ENCODE measurements around the gene PTPN14.
A peak's percentile ranks its signal among the peaks of the same experiment; 100 is the strongest.

The PTPN14 gene

GRCh38 chr1:214586621-214587020 is 35.2 kb upstream of the PTPN14 start:
- no peak for DNase-seq (ENCODE audit: extremely low spot score)
- ChIA-PET CTCF (interaction anchor here (0.7 to 9.6 kb wide), 5 partner anchors 198 to 372 kb away, joined by 3 to 95 read pairs (median 5); no protein-coding TSS in a partner anchor), POLR2A (no interaction called here)
- TF ChIP-seq NFRKB (IDR thresholded peaks at IDR 0.05) (no peak), FOXA1 (IDR thresholded peaks at IDR 0.05) (no peak), SUZ12 (IDR thresholded peaks at IDR 0.05) (no peak), HDGF (IDR thresholded peaks at IDR 0.05; ENCODE audit: borderline replicate concordance) (no peak), LEF1 (IDR thresholded peaks at IDR 0.05; ENCODE audit: borderline replicate concordance) (no peak), PKNOX1 (IDR thresholded peaks at IDR 0.05) (no peak), ARNT (IDR thresholded peaks at IDR 0.05) (no peak), TARDBP (IDR thresholded peaks at IDR 0.05) (no peak), CTBP1 (IDR thresholded peaks at IDR 0.05; ENCODE audit: borderline replicate concordance) (no peak), SP1 (IDR thresholded peaks at IDR 0.05) (no peak), BHLHE40 (IDR thresholded peaks at IDR 0.05; ENCODE audit: borderline replicate concordance) (no peak), ELF4 (IDR thresholded peaks at IDR 0.05) (no peak), FOXK2 (IDR thresholded peaks at IDR 0.05) (no peak), FOXM1 (IDR thresholded peaks at IDR 0.05; ENCODE audit: borderline replicate concordance) (no peak), L3MBTL2 (conservative IDR thresholded peaks at IDR 0.05) (no peak), ZNF384 (IDR thresholded peaks at IDR 0.05) (no peak)

GRCh38 chr1:214584805-214585766 is 33.7 kb upstream of the PTPN14 start:
- DNase-seq (ENCODE audit: extremely low spot score), result peak; percentile 49

GRCh38 chr1:214583824-214584554 is 32.6 kb upstream of the PTPN14 start:
- POLR2A ChIA-PET, result interaction anchor here (1.0 kb wide), 1 partner anchor 252 kb away, joined by 5 read pairs; no protein-coding TSS in a partner anchor
- CTCF ChIA-PET, result interaction anchor here (1.6 to 9.6 kb wide), 3 partner anchors 11 to 255 kb away, joined by 8 to 95 read pairs (median 10); no protein-coding TSS in a partner anchor
- TF ChIP-seq SP1 (IDR thresholded peaks at IDR 0.05) (no peak), LEF1 (IDR thresholded peaks at IDR 0.05; ENCODE audit: borderline replicate concordance) (no peak), FOXM1 (IDR thresholded peaks at IDR 0.05; ENCODE audit: borderline replicate concordance) (no peak), ZNF384 (IDR thresholded peaks at IDR 0.05) (no peak), BHLHE40 (IDR thresholded peaks at IDR 0.05; ENCODE audit: borderline replicate concordance) (no peak), CTBP1 (IDR thresholded peaks at IDR 0.05; ENCODE audit: borderline replicate concordance) (no peak), ELF4 (IDR thresholded peaks at IDR 0.05) (no peak), TARDBP (IDR thresholded peaks at IDR 0.05) (no peak), FOXK2 (IDR thresholded peaks at IDR 0.05) (no peak), ARNT (IDR thresholded peaks at IDR 0.05) (no peak)
- no peak for DNase-seq (ENCODE audit: extremely low spot score)

More at GRCh38 chr1:214584805-214585766, 33.7 kb upstream of the PTPN14 start:
- ChIA-PET POLR2A (interaction anchor here (1.0 kb wide), 1 partner anchor 253 kb away, joined by 5 read pairs; no protein-coding TSS in a partner anchor), CTCF (interaction anchor here (0.8 to 9.6 kb wide), 7 partner anchors 9 to 256 kb away, joined by 3 to 95 read pairs (median 3); no protein-coding TSS in a partner anchor)
- TF ChIP-seq FOXM1 (IDR thresholded peaks at IDR 0.05; ENCODE audit: borderline replicate concordance), result no peak
- TF ChIP-seq ELF4 (IDR thresholded peaks at IDR 0.05), result no peak
- TF ChIP-seq LEF1 (IDR thresholded peaks at IDR 0.05; ENCODE audit: borderline replicate concordance), result no peak
- no peak for TF ChIP-seq BHLHE40 (IDR thresholded peaks at IDR 0.05; ENCODE audit: borderline replicate concordance)
- TF ChIP-seq FOXK2 (IDR thresholded peaks at IDR 0.05), result no peak
- no peak for TF ChIP-seq NFRKB (IDR thresholded peaks at IDR 0.05)
- no peak for TF ChIP-seq CTBP1 (IDR thresholded peaks at IDR 0.05; ENCODE audit: borderline replicate concordance)
- no peak for TF ChIP-seq PKNOX1 (IDR thresholded peaks at IDR 0.05)
- no peak for TF ChIP-seq ZNF384 (IDR thresholded peaks at IDR 0.05)
- no peak for TF ChIP-seq ARNT (IDR thresholded peaks at IDR 0.05)
- no peak for TF ChIP-seq L3MBTL2 (conservative IDR thresholded peaks at IDR 0.05)
- TF ChIP-seq TARDBP (IDR thresholded peaks at IDR 0.05), result no peak
- TF ChIP-seq HDGF (IDR thresholded peaks at IDR 0.05; ENCODE audit: borderline replicate concordance), result no peak
- no peak; the same call in 1 of the 2 replicates for TF ChIP-seq SP1 (IDR thresholded peaks at IDR 0.05)
- no peak for TF ChIP-seq SUZ12 (IDR thresholded peaks at IDR 0.05)

GRCh38 chr1:214583113-214583512 is 31.7 kb upstream of the PTPN14 start:
- no peak for DNase-seq (ENCODE audit: extremely low spot score)
- ChIA-PET CTCF (interaction anchor here (9.6 kb wide), 1 partner anchor 250 kb away, joined by 95 read pairs; no protein-coding TSS in a partner anchor), POLR2A (no interaction called here)
- TF ChIP-seq SP1 (IDR thresholded peaks at IDR 0.05), result no peak
- TF ChIP-seq SUZ12 (IDR thresholded peaks at IDR 0.05), result no peak
- TF ChIP-seq HDGF (IDR thresholded peaks at IDR 0.05; ENCODE audit: borderline replicate concordance), result no peak
- TF ChIP-seq FOXM1 (IDR thresholded peaks at IDR 0.05; ENCODE audit: borderline replicate concordance), result no peak
- no peak for TF ChIP-seq NFRKB (IDR thresholded peaks at IDR 0.05)
- TF ChIP-seq L3MBTL2 (conservative IDR thresholded peaks at IDR 0.05), result no peak
- TF ChIP-seq TARDBP (IDR thresholded peaks at IDR 0.05), result no peak
- no peak for TF ChIP-seq PKNOX1 (IDR thresholded peaks at IDR 0.05)
- TF ChIP-seq CTBP1 (IDR thresholded peaks at IDR 0.05; ENCODE audit: borderline replicate concordance), result no peak
- no peak for TF ChIP-seq ARNT (IDR thresholded peaks at IDR 0.05)
